Measurements from ENCODE around the gene PIGU. TPM values are rescaled to one million over a fixed set of nuclear protein-coding genes. Genes with fewer than 3 reads are reported as not detected.
"Not testable (repeated sequence)": the region's sequence is repeated elsewhere in the genome, so short reads cannot be mapped to it uniquely, and the experiment has no call there.

PIGU gene
- total RNA-seq, 1 donor from 2014 or later, result 13.9 TPM

- FAIRE-seq (no peak), DNase-seq (ENCODE audit: low spot score in 2 of 2) (no peak)
These were observed 13.5 kb downstream of the PIGU start for GRCh38 chr20:34663213-34663943.

GRCh38 chr20:34661811-34662210, 15.1 kb downstream of the PIGU start:
- not testable (repeated sequence) for FAIRE-seq

GRCh38 chr20:34658654-34659053, 18.2 kb downstream of the PIGU start:
- FAIRE-seq; DNase-seq (ENCODE audit: low spot score in 2 of 2): not testable (repeated sequence)

More at GRCh38 chr20:34661811-34662210, 15.1 kb downstream of the PIGU start:
- DNase-seq (ENCODE audit: low spot score in 2 of 2), result not testable (repeated sequence)

- no peak for DNase-seq (ENCODE audit: low spot score in 2 of 2)
These were observed 22.6 kb downstream of the PIGU start for GRCh38 chr20:34654207-34654744.

DNA sequence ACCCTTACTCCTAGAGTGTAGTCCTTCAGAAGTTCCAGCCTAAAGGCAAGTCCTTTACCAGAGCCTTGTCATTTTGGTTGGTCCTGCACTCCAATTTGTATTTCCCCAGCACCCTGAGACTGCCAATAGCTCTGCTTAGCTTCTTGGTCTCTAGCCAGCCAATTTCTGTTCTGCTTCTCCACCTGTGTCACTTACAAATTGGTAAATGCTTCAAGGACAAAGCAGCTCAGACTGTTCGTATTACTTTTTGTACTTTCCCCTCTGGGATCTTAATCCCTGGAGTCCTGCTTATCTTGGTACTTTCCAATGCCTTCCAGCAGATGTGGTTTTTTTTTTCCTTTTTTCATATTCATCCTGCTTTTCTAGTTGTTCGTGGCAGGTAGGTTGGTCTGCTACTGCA, 25.7 kb downstream of the PIGU start:
- FAIRE-seq, result no peak
- no peak for DNase-seq (ENCODE audit: low spot score in 2 of 2)

More at GRCh38 chr20:34654207-34654744, 22.6 kb downstream of the PIGU start:
- no peak for FAIRE-seq

- no peak for DNase-seq (ENCODE audit: low spot score in 2 of 2)
- no peak for FAIRE-seq
These were observed 29.2 kb downstream of the PIGU start for GRCh38 chr20:34647737-34648136.

DNA sequence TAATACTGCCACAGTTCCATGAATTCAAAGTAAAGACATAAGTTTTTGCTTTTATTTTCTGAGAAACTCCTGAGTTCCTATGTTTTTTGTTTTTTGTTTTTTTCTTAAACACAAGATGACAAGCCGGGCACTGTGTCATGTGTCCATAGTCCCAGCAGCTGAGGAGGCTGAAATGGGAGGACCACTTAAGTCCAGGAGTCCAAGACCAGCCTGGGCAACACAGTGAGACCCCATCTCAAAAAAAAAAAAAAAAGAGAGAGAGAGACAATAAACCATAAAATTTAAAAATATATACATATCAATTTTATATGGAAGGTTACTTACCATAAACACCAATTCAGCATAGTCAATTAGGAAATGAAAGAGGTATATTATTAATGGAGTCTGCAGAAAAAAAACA, 31.9 kb downstream of the PIGU start:
- no peak for DNase-seq (ENCODE audit: low spot score in 2 of 2)
- FAIRE-seq, result no peak

GRCh38 chr20:34644345-34644744, 32.5 kb downstream of the PIGU start:
- DNase-seq (ENCODE audit: low spot score in 2 of 2) (no peak), FAIRE-seq (no peak)

DNA sequence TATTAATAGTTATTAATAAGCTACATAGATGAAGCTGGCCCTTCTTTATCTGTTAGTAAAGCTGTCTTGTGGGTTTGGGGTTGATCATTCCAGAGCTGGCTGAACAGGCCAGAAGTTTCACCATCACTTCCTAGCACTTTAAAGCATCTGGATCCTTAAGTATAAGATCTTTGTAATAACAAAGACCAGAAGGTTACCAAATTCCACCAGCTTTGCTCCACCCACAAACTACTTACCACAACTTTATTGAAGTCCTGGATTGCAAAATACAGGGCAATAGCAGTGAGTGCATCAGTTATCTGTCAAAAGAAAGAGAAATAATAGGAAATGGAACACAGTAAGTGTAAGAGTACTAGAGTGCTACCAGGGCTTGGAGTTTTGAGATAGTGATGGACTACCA, 33.0 kb downstream of the PIGU start:
- no peak for FAIRE-seq
- no peak for DNase-seq (ENCODE audit: low spot score in 2 of 2)

- FAIRE-seq (no peak), DNase-seq (ENCODE audit: low spot score in 2 of 2) (no peak)
These were observed 34.9 kb downstream of the PIGU start for GRCh38 chr20:34642009-34642408.

DNA sequence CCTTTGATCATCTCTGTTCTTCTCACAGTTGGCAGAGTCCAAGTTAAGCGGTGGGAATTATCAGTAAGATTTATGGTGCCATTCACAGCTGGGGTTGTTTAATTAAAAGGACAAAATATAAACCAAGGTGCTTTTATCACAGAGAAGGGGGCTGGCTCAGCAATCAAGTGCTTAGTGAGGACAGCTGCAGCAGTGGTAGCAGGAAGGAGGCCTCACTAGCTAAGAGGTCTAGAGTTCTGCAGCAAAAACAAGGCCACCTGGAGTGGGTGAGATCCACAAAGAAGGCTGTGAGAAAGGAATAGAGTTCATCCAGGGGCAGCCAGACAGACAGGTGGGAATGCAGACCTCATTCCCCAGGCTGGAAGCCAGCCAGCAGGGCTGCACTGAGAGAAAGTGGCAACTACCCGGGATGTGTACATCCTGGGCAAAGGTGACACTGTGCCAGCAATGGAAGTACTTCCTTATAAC, 37.1 kb downstream of the PIGU start:
- DNase-seq (ENCODE audit: low spot score in 2 of 2) (no peak), FAIRE-seq (no peak)

- no peak for FAIRE-seq
- no peak for DNase-seq (ENCODE audit: low spot score in 2 of 2)
These were observed 38.4 kb downstream of the PIGU start for GRCh38 chr20:34638532-34638931.

- no peak for FAIRE-seq
- no peak for DNase-seq (ENCODE audit: low spot score in 2 of 2)
These were observed 38.9 kb downstream of the PIGU start for GRCh38 chr20:34638039-34638292.

DNA sequence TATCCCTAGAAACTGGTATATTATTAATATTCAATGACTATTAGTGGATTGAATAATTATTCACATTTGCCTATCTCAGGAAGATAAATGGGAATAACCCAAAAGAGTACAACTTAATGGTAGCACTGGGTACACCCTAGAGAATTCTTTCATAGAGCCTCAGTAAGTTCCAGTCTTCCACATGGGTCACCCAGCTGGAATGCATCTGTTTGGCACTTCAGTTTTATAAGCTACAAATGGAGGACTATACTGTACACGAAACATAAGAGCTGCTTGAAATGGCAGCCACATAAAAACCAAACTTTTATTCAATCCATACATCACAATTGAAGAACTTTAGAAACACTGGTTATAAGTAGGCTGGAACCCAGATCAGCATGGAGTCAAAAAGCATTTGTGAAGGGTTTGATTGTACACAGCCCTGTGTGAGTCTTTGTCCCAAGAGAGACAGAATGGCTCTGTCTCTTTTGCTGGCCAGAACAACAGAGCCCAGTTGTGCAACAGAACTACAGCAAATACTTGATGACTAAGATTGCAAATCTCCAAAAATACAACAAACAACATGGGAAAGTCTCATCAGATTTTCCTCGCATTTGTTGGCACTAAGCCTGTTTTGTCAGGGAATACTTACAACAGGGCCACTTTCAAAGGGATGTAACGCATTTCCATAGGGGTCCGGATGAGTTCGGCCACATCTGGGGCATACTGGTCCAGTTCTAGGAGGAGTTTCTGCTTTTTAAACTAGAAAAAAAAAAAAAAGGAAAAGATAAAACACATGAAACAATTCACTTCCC, 39.5 kb downstream of the PIGU start:
- FAIRE-seq (peak; percentile 92), DNase-seq (ENCODE audit: low spot score in 2 of 2) (peak; percentile 18 to 34)

DNA sequence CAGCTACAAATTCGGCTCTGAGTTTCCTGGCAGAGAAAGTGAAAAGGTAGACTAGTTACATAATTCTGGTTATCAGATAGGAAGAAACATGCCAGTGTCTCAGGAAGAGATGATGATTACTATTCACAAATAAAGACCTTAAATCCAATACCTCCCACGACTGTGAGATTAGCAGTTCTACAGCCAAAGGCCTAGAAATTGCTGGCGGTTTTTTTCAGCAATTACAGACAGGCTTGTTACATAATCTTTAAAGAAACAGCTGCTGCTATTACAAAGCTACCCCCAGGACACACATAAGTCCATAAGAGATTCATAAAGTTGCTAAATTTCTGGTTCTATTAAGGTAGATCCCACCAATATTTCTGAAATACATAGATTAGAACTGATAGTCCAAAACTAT, 40.2 kb downstream of the PIGU start:
- DNase-seq (ENCODE audit: low spot score in 2 of 2), result no peak
- no peak for FAIRE-seq

GRCh38 chr20:34634392-34634791, 42.5 kb downstream of the PIGU start:
- FAIRE-seq, result no peak
- DNase-seq (ENCODE audit: low spot score in 2 of 2), result no peak

GRCh38 chr20:34632870-34633452, 43.9 kb downstream of the PIGU start:
- FAIRE-seq (no peak), DNase-seq (ENCODE audit: low spot score in 2 of 2) (no peak)

DNA sequence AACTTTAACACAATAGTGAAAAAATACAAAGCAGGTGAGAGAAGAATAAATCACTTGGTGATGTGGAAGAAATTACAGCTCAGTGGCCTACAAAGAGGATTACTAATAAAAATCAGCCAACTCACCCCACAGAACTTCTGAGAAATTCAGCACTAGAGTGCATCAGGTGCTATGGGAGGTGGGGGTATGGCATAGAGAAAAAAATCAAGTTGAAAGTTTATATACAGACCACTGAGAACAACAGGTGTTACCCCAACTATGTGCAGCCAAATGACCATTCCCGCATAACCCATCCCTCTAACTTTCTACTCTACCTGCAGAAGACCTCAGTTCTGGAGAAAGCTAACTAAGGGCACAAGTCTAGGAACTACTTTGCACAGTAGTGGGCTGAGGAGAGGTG, 47.0 kb downstream of the PIGU start:
- FAIRE-seq (no peak), DNase-seq (ENCODE audit: low spot score in 2 of 2) (no peak)

- FAIRE-seq (no peak), DNase-seq (ENCODE audit: low spot score in 2 of 2) (no peak)
These were observed 47.5 kb downstream of the PIGU start for GRCh38 chr20:34629342-34629741.

DNA sequence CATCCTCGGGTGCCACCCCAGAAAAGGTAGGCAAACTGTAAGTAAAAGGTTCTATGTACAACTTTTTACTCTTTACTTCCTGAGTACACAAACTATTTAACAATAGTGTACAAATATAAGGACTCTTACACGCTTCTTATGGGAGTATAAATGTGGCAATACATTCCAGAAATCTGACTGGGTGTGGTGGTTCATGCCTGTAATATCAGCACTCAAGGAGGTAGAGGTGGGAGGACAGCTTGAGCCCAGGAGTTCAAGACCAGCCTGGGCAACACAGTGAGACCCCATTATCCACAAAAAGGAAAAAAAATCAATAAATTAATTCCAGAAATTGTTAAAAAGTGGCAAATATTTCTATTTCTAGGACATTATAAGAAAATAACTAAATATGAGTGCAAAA, 48.9 kb downstream of the PIGU start:
- FAIRE-seq (no peak), DNase-seq (ENCODE audit: low spot score in 2 of 2) (no peak)

DNA sequence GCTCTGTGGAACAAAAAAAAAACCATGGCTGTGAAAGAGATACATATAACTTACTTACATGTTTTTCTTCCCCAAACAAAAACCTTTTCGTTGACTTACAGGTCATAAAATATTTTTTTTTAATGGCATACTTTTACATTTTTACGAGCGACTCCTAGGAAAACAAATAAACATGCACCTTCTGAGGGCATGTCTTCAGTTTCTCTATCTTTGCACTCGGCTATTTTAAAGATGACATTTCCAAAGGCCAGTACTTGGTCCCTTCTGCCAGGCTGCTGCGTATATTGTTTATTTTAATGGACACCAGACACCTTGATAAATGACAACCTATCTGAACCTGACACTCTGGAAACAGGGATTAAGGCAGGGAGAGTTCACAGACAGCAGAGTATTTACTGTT, 49.4 kb downstream of the PIGU start:
- FAIRE-seq, result no peak
- DNase-seq (ENCODE audit: low spot score in 2 of 2), result no peak
